Measurements from ENCODE around the gene BTBD19.

- TF ChIP-seq FOXM1 (IDR thresholded peaks at IDR 0.05; ENCODE audit: borderline replicate concordance, low read depth) (no peak), TAF1 (IDR thresholded peaks at IDR 0.05; ENCODE audit: low read depth) (no peak), TCF12 (IDR thresholded peaks at IDR 0.05; ENCODE audit: low read depth) (no peak), YY1 (IDR thresholded peaks at IDR 0.05; ENCODE audit: low read depth) (no peak), TEAD4 (IDR thresholded peaks at IDR 0.05) (no peak), EP300 (IDR thresholded peaks at IDR 0.05; ENCODE audit: borderline replicate concordance) (no peak)
Measured at GRCh38 chr1:44806025-44806703, 2.2 kb upstream of the BTBD19 start.
